HG03025 (cell line): Measurements from ENCODE around the gene MFAP4.

ENCODE experiments used
- ATAC-seq: cut with Tn5 transposase; IDR thresholded peaks from one replicate; pipeline ENCODE4 v1.9.1; 2021; ENCODE audit warnings: mild to moderate bottlenecking, moderate library complexity; ENCODE audit not compliant: unreplicated experiment, low FRiP score

The MFAP4 gene

GRCh38 chr17:19372866-19373504 is 14.0 kb downstream of the MFAP4 start:
- ATAC-seq = no peak

- no peak for ATAC-seq
Observed at GRCh38 chr17:19372439-19372838, 14.6 kb downstream of the MFAP4 start.

GRCh38 chr17:19372011-19372370 is 15.0 kb downstream of the MFAP4 start:
- no peak for ATAC-seq

GRCh38 chr17:19371259-19372010 is 15.6 kb downstream of the MFAP4 start:
- ATAC-seq = no peak

GRCh38 chr17:19370493-19370960 is 16.5 kb downstream of the MFAP4 start:
- ATAC-seq = no peak

GRCh38 chr17:19369846-19370492 is 17.0 kb downstream of the MFAP4 start:
- no peak for ATAC-seq

GRCh38 chr17:19369107-19369778 is 17.7 kb downstream of the MFAP4 start:
- ATAC-seq = no peak

- no peak for ATAC-seq
Observed at GRCh38 chr17:19368229-19368628, 18.8 kb downstream of the MFAP4 start.

GRCh38 chr17:19366637-19366972 is 20.4 kb downstream of the MFAP4 start:
- ATAC-seq = no peak

- ATAC-seq = no peak
Observed at GRCh38 chr17:19365833-19366636, 21.0 kb downstream of the MFAP4 start.

- no peak for ATAC-seq
Observed at GRCh38 chr17:19365499-19365817, 21.5 kb downstream of the MFAP4 start.

- ATAC-seq = no peak
Observed at GRCh38 chr17:19364699-19365498, 22.1 kb downstream of the MFAP4 start.

- ATAC-seq = no peak
Observed at GRCh38 chr17:19363460-19364035, 23.4 kb downstream of the MFAP4 start.

- no peak for ATAC-seq
Observed at GRCh38 chr17:19363114-19363438, 23.9 kb downstream of the MFAP4 start.

GRCh38 chr17:19362277-19363113 is 24.5 kb downstream of the MFAP4 start, which contains the start of gene B9D1:
Gene B9D1 (minus strand): TSS chr17:19362723. CDS start chr17:19362569, 154 bp downstream.
- peak; percentile 67 for ATAC-seq

GRCh38 chr17:19361944-19362276 is 25.1 kb downstream of the MFAP4 start:
- no peak for ATAC-seq

- ATAC-seq = no peak
Observed at GRCh38 chr17:19361326-19361725, 25.7 kb downstream of the MFAP4 start.

- ATAC-seq = no peak
Observed at GRCh38 chr17:19360772-19361171, 26.2 kb downstream of the MFAP4 start.

- no peak for ATAC-seq
Observed at GRCh38 chr17:19359856-19360255, 27.1 kb downstream of the MFAP4 start.
